Endothelial cell of hepatic sinusoid (primary cell): ENCODE measurements around the gene CCS.

ENCODE experiments used
- in situ Hi-C: cut with HindIII; loops from 2 replicates; pipeline ENCODE4 v1.10.0; 2017; ENCODE audit warnings: low sequenced_read_pairs

Gene CCS

DNA sequence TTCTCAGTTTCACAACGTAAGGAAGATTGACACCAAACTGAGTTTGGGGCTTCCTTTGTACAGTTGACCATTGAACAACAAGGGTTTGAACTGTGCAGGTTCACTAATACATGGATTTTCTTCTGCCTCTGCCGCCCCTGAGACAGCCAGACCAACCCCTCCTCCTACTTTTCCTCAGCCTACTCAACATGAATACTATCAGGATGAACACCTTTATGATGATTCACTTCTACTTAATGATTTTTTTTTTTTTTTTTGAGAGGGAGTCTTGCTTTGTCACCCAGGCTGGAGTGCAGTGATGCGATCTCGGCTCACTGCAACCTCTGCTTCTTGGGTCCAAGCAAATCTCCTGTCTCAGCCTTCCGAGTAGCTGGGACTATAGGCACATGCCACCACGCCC is 60.1 kb downstream of the CCS start:
- in situ Hi-C loops, result no loop called here
